ENCODE data around the gene SPINT4.
"Not testable (repeated sequence)": the region's sequence is repeated elsewhere in the genome, so short reads cannot be mapped to it uniquely, and the experiment has no call there.

The SPINT4 gene

DNA sequence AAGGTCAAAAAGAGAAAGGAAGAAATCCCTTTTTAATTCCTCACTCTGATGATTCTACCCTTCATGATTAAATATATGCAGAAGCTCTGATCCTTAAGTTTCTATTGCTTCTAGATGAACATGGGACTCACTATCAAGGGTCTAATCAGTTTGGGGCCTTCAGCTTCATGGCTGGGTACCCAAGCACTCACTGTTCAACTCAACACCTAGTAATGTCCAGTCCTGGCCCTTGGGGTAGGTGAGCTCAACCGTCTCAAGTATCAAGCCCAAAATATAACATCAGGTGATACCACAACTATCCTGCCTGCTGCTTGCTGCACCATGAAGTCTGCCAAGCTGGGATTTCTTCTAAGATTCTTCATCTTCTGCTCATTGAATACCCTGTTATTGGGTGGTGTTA lies at the start of gene SPINT4:
Gene SPINT4, plus strand, starts transcription at position 301 of the 400 bp plus-strand sequence. Its CDS starts 21 bp downstream, at position 322.
- DNase-seq, result no peak

DNA sequence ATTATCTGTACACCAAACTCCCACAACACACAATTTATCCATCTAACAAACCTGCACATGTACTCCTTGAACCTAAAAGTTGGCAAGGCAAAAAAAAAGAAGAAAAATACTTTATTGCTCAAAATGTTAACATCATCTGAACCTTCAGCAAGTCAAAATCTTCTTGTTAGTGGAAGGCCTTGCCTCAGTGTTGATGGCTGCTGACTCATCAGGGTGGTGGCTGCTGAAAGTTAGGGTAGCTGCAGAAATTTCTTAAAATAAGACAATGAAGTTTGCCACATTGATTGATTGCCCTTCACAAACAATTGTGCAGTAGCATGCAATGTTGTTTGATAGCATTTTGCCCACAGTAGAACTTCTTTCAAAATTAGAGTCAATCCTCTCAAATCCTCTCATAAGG lies 49.4 kb upstream of the SPINT4 start:
- DNase-seq, result no peak

DNA sequence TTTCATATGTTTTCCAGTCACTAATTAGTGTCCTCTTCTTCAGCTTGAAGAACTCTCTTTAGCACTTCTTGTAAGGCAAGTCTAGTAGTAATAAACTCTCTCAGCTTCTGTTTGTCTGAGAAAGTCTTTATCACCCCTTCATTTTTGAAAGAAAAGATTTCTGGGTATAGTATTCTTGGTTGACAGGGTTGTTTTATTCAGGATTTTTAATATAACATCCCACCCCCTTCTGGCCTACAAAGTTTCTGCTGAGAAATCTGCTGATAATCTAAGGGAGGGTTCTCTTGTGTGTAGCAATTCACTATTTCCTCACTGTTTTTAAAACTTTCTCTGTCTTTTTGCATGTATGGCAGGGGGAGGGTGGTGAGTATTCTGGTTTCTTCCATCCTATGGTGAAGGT lies 42.5 kb upstream of the SPINT4 start:
- DNase-seq, result no peak

DNA sequence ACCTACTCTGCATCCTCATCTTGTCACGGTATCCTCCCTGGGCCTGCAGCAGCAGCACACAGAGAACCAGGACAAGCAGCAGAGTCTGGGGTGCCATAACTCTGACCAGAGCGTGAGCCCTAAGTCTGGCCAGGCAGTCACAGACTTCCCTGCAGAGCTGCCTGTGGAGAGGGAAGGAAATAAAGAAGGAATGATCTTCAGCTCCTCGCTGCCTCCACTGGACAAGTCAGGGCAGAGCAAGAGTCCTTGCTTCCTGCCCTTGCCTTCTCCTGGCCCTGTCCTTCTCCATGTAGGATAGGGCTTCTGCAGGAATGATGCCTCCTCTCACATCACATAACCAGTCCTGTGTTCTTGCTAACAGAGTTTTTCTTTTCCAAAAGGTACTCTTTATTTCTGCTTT lies 36.3 kb upstream of the SPINT4 start:
- DNase-seq, result no peak

DNA sequence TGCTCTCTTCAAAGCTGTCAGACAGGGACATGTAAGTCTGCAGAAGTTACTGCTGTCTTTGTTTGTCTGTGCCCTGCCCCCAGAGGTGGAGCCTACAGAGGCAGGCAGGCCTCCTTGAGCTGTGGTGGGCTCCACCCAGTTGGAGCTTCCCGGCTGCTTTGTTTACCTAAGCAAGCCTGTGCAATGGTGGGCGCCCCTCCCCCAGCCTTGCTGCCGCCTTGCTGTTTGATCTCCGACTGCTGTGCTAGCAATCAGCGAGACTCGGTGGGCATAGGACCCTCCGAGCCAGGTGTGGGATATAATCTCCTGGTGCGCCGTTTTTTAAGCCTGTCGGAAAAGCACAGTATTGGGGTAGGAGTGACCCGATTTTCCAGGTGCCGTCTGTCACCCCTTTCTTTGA lies 28.8 kb upstream of the SPINT4 start:
- DNase-seq, result not testable (repeated sequence)

DNA sequence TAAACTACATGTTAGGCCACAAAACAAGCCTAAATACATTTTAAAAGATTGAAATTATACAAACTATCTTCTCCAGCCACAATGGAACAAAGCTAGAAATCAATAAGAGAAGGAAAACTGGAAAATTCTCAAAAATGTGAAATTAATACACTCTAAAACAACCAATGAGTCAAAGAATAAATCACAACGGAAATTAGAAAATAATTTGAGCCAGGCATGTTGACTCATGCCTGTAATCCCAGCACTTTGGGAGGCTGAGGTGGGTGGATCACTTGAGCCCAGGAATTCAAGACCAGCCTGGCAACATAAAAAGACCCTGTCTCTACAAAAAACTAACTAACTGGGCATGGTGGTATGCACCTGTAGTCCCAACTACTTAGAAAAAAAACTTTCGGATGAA lies 26.7 kb upstream of the SPINT4 start:
- no peak for DNase-seq

DNA sequence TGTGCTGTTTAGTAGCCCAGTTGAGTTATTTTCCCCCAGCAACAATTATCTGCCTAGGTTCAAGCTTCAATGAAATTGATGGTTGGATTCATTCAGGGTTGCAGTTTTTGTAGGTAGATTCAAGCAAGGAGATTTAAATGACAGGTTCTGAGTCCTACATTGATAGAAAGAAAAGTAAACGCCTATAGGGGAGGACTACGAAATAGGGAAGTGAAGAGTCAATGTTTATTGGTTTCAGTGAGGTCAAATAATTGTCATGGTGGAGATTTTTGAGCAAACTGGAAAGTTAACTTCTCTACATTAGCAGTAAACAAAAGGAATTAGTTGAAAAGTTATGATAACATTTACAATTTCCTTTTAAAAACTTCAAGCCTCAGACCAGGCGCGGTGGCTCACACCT lies 21.0 kb upstream of the SPINT4 start:
- DNase-seq, result no peak

DNA sequence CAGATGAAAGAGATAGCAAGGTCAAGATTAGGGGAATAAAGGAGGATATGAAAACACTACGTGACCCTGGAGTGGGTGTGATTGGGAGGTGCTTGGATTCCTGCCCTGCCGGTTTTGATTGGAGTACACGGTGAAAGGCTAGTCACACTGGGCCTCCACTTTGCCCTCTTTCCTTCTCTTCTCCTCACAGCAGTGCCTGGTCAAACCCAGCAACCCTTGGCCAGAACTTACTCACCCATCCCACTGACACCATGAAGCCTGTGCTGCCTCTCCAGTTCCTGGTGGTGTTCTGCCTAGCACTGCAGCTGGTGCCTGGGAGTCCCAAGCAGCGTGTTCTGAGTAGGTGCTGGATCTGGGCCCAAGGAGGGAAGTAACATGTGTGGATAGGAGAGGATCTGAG lies 20.3 kb upstream of the SPINT4 start, which contains the start of gene WFDC13:
Gene WFDC13, plus strand, starts transcription at position 166 of the 400 bp plus-strand sequence. Its CDS starts 86 bp downstream, at position 252.
- DNase-seq, result no peak

DNA sequence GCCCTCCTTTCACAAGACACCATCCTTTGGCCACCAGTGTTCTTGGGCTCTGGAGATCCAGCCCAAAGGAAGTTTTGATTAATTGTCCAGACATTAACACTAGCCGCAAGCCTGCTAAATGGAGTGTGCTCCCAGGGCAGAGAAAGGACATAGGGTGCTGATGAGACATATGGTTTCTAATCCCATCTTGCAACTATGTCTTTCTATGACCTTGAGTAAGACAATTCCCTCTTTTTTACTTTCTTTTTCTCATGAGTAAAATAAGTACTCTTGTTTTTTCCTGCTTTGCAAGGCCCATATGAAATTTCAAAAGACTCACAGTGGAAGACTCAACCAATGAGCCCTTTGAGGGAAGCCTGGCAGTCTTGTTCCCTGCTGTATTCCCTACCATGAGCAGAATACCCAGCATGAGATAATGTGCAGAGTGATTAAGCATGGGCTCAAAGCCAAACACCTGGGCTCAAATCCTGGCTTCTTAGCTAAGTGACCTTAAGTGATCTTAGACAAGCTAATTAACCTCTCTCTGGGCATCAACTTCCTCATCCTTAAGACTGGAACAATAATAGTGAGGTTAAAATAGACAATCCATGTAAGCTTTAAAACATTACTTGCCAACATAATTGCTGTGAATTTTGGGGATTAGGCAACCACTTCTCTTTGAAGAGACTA lies 17.0 kb upstream of the SPINT4 start, which contains the start of gene WFDC10B:
Gene WFDC10B, minus strand, starts transcription at position 51 of the 669 bp plus-strand sequence. CDS start 19,027 bp downstream, outside the sequence.
- DNase-seq, result no peak

DNA sequence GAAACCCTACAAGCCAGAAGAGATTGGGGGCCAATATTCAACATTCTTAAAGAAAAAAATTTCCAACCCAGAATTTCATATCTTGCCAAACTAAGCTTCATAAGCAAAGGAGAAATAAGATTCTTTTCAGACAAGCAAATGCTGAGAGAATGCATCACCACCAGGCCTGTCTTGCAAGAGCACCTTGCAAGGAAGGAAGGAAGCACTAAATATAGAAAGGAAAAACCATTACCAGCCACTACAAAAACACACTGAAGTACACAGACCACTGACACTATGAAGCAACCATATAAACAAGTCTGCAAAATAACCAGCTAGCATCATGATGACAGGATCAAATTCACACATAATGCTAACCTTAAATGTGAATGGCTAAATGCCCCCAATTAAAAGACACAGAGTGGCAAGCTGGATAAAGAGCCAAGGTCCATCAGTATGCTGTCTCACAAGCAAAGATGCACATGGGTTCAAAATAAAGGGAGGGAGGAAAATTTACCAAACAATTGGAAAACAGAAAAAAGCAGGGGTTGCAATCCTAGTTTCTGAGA lies 5.9 kb upstream of the SPINT4 start:
- not testable (repeated sequence) for DNase-seq

DNA sequence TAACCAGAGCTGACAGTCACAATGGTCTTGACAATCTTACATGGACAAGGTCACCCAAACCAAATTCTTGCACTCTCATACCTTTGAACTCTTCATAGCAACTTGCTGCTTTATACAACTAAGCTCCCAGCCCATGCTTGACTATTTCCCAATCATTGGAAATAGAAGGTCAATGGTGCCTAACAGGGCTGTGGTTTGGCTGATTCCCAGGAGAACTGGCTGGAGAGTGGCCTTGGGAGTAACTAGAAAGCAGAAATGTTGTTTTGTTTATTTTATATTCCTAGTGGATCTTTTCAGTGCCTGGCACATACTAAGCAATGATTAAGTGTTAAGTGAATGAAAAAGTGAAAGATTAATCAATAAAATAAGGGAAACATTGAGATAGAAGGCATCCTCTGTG lies 3.0 kb downstream of the SPINT4 start:
- DNase-seq, result no peak

DNA sequence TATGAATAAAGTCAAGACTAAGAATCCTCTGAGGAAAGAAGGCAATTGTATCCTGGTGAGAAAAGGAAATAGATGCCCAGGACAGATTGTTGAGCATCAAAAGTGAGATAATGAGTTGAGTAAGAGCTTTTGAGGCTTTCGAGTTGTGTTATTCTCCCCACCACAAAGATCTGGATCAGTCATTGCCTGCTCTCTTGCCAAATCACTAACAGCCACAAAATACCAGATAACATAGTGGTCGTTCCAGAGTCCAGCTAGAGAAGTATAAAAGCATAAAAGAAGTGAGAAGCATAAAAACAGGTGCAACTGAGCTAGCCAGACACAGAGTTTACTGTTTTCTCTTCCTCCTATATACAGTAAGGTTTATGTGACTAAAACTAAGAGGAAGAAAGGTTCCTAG lies 4.9 kb downstream of the SPINT4 start:
- DNase-seq, result no peak

DNA sequence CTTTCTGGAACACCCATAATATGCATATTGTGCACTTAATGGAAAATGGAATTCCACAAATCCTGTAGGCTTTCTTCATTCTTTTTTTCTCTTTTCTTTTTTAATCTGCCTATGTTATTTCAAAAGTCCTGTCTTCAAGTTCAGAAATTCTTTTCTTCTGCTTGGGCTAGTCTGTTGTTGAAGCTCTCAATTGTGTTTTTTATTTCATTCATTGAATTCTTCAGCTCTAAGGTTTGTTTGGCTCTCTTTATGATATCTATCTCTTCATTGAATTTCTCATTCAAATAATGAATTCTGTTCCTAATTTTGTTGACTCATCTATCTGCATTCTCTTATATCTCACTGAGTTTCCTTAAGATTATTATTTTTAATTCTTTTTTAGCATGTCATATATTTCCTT lies 10.1 kb downstream of the SPINT4 start:
- no peak for DNase-seq

DNA sequence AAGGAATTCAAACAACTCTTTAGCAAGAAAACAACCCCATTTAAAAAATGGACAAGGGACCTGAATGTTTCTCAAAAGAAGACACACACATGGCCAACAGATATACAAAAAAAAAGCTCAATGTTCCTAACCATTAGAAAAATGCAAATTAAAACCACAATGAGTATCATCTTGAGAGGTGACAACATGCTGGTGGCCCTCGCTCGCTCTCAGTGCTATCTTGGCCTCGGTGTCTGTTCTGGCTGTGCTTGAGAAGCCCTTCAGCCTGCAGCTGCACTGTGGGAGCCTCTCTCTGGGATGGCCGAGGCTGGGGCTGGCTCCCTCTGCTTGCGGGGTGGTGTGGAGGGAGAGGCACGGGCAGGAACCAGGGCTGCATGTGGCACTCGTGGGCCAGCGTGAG lies 13.4 kb downstream of the SPINT4 start:
- no peak for DNase-seq

DNA sequence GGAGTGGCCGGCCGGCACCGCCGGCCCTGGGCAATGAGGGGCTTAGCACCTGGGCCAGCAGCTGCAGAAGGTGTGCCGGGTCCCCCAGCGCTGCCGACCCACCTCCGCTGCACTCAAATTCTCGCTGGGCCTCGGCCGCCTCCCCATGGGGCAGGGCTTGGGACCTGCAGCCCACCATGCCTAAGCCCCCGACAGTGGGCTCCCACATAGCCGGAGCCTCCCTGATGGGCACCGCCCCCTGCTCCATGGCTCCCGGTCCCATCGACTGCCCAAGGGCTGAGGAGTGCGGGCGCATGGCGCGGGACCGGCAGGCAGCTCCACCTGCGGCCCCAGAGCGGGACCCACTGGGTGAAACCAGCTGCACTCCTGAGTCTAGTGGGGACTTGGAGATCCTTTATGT lies 13.8 kb downstream of the SPINT4 start:
- no peak for DNase-seq

DNA sequence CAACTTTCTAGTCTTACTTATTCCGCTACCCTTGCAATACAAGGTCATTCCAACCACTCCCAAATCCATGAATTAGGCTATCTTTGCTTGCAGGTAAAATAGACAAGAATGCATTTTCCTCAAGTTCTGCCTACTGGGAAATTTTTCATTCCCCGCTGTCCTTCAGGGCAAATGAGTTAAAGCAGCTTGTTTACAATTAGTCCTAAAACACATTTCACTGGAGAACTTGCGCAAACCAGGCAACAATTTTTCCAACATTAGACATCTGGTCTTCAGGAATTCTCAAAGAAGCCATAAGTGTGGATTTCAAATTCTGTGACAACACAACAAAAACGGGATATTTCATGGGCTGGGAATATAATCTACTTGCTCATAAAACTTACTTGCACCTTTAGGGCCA lies 20.4 kb downstream of the SPINT4 start:
- DNase-seq, result no peak

DNA sequence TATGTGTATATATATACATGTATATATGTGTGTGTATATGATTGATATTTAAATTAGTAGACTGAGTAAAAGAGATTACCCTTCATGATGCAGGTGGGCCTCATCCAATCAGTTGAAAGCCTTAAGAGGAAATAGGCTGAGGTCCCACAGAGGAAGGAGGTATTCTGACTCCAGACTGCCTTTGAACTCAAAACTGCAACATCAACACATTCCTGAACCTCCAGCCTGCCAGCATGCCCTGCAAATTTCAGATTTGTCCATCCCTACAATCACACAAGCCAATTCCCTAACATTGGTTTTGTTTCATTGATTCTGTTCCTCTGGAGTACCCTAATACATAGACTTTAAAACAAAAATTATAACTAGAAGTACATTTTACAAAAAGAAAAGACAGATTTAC lies 22.9 kb downstream of the SPINT4 start:
- DNase-seq, result no peak

DNA sequence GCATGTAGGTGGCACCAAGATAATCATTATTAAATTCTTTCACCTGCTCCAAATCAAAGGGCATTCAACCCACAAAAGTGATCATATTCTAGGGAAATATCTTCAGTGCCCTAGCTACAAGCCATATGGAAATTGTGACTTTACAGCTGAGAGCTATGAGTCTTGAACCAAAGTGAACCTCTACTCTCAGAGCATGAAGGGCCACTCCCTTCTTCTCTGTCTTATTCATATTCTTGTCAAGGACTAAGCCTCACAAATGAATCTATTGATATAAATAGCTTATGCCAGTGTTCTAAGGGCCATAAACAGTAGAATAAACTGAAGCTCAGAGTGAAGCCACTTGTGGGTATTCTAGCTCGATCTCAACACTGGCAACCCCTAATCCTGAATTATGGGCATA lies 29.6 kb downstream of the SPINT4 start:
- DNase-seq, result no peak

DNA sequence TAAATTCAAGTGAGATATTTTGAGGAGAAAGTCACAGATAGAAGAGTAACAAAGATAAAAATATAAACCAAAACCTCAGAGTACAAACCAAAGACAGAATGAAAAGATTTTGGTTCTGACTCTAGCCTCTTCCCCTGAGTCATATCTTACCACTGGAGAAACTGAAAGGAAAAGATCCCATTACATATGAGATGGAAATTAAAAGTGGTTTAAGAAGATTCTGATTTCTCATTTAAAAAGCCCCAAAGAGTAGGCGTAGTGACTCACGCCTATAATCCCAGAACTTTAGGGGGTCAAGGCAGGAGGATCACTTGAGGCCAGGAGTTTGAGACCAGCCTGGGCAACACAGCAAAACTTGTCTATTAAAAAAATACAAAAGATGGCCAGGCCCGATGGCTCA lies 30.6 kb downstream of the SPINT4 start:
- no peak for DNase-seq

DNA sequence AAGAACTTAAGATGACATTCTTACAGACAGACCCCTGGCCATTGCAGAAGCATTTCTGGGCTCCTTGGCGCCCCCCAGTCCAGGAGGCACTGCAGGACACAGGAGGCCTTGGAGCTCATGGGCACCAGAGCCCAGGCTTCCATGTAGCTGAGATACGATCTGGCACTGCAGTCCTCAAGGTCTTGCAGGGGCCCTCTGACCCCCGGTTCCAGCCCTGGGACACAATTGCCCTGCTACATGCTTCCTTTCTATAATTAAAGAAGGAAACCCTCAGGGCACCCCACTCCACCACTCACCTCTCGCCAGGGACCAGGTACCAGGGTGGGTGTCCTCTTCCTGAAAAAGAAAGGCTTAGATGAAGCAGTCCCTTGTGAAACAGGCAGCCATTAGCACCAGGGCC lies 35.9 kb downstream of the SPINT4 start:
- DNase-seq, result no peak

DNA sequence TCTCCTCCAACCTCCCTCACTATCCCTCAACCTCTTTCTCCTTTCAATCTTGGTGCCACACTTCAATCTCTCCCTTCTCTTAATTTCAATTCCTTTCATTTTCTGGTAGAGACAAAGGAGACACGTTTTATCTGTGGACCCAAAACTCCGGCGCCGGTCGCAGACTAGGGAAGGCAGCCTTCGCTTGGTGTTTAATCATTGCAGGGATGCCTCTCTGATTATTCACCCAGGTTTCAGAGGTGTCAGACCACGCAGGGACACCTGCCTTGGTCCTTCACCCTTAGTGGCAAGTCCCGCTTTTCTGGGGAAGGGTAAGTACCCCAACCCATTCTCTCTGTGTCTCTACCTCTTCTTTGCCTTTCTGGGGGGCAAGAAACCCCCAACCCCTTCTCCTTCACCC lies 37.8 kb downstream of the SPINT4 start:
- DNase-seq, result not testable (repeated sequence)

DNA sequence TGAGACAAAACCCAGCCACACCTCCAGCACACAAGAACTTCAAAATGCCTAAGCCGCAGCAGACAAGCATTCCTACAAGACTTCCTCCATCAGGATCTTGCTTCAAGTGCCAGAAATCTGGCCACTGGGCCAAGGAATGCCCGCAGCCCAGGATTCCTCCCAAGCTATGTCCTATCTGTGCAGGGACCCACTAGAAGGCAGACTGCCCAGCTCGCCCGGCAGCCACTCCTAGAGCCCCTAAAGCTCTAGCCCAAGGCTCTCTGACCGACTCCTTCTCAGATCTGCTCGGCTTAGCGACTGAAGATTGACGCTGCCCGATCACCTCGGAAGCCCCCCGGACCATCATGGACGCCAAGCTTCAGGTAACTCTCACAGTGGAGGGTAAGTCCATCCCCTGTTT lies 39.8 kb downstream of the SPINT4 start:
- not testable (repeated sequence) for DNase-seq

DNA sequence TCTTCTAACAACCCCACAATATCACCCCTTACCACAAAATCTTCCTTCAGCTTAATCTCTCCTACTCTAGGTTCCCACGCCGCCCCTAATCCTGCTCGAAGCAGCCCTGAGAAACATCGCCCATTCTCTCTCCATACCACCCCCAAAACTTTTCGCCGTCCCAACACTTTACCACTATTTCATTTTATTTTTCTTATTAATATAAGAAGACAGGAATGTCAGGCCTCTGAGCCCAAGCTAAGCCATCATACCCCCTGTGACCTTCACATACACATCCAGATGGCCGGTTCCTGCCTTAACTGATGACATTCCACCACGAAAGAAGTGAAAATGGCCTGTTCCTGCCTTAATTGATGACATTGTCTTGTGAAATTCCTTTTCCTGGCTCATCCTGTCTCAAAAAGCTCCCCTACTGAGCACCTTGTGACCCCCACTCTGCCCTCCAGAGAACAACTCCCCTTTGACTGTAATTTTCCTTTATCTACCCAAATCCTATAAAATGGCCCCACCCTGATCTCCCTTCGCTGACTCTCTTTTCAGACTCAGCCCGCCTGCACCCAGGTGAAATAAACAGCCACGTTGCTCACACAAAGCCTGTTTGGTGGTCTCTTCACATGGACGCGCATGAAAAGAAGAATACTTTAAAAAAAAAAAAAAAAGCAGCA lies 42.6 kb downstream of the SPINT4 start:
- not testable (repeated sequence) for DNase-seq

DNA sequence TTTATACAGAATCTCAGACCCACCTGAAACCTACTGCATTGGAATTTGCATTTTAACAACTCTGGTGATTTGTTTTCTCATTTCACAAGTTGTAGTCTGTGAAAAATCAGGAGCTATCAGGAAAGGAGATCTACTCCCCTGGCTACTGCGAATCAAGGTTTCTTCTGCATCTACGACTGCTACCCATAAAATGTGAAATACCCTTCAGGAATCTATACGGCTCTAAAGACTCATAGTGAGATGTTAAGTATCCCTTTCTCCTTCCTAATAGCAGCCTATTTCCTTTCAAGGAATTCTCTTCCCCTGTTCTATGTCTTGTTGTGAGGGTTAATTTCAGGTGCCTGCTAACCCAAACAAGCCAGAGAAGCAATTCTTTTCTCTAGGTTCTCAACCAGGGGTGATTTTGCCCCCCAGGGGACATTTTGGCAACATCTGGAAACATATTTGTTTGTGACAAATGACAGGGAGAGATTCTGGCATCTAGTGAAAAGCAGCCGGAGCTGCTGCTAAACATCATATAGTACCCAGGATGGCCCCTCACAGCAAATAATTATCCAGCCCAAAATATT lies 43.2 kb downstream of the SPINT4 start:
- DNase-seq, result no peak

All from CD4-positive, alpha-beta T cell treated with Interferon alpha-2 for 1 hour (primary cell).